K562 (cell line): ENCODE data around the gene ZNF213. TPM values are rescaled to one million over a fixed set of nuclear protein-coding genes. Genes with fewer than 3 reads are reported as not detected.

Experiments used
- ATAC-seq: fragments of 200-7000 bp; cut with Tn5 transposase; 3 replicates; pipeline ENCODE4 v1.9.1; 2020; ENCODE audit warnings: moderate library complexity
- BruUV-seq: library from RNA; stranded (reverse); fragments of 400-500 nt; replicated peaks from 2 replicates; lab custom pipeline; 2021; lab: Mats Ljungman, UMichigan
- CTCF ChIA-PET: fragments of 300-600 bp; formaldehyde crosslinking; extraction: SDS; loops from one replicate; lab custom pipeline; 2021; ENCODE audit warnings: low intra/inter-chr PET ratio; lab: Yijun Ruan, JAX
- POLR2A ChIA-PET: fragments of 300-600, 350-650 bp; sonication (Branson Sonifier 250); formaldehyde crosslinking; extraction: SDS; loops from one replicate; lab custom pipeline; 2021; ENCODE audit warnings: antibody characterized with exemption, inconsistent platforms; lab: Yijun Ruan, JAX
- DNase-seq, 4 experiments: peaks; one replicate each; pipeline versions ENCODE4 v3.0.0 to v3.0.0-alpha.2; 2011 to 2018; ENCODE audit warnings: low spot score in 3 of 4, mixed read lengths in 3 of 4; ENCODE audit errors: extremely low read depth in 1 of 4
- FAIRE-seq: peaks from 2 replicates; lab custom pipeline; 2011; peaks lifted over from hg19 to GRCh38; lab: Jason Lieb, UNC
- H2AFZ ChIP-seq: 2 replicates; pipeline ENCODE4 v1.6.0; 2011; ENCODE audit warnings: low read depth, low read length, control low read depth, inconsistent platforms
- H3K27ac ChIP-seq: fragments of 200-600 bp; 3 replicates; pipeline ENCODE4 v1.8.0; 2011; ENCODE audit warnings: low read depth, mild to moderate bottlenecking, control low read depth, inconsistent platforms, low read length, moderate library complexity, mixed read lengths; ENCODE audit errors: extremely low read depth
- H3K27me3 ChIP-seq, 2 experiments: fragments of 300-600 bp in 1 of 2; 2 replicates in 1 of 2; 3 replicates in 1 of 2; pipeline versions ENCODE4 v1.6.0 to v1.8.0; 2011; ENCODE audit warnings: inconsistent platforms in 2 of 2, low read length in 2 of 2, mild to moderate bottlenecking in 1 of 2, mixed read lengths in 1 of 2, moderate library complexity in 1 of 2; ENCODE audit not compliant: control insufficient read depth in 2 of 2, insufficient read depth in 2 of 2
- H3K36me3 ChIP-seq: fragments of 300-600 bp; 3 replicates; pipeline ENCODE4 v1.8.0; 2011; ENCODE audit warnings: mild to moderate bottlenecking, low read length, inconsistent platforms; ENCODE audit not compliant: control insufficient read depth, insufficient read depth
- H3K4me1 ChIP-seq, 2 experiments: fragments of 200-600 bp in 1 of 2; replicated peaks in 1 of 2; 2 replicates in 1 of 2; 3 replicates in 1 of 2; pipeline versions ENCODE4 v1.5.1 to v1.8.0; 2011; ENCODE audit warnings: inconsistent platforms in 2 of 2, low read length in 2 of 2, mild to moderate bottlenecking in 1 of 2, mixed read lengths in 1 of 2, moderate library complexity in 1 of 2; ENCODE audit not compliant: control insufficient read depth in 2 of 2, insufficient read depth in 2 of 2
- H3K4me2 ChIP-seq: 2 replicates; pipeline ENCODE4 v1.6.1; 2011; ENCODE audit warnings: low read length, control low read depth, inconsistent platforms, mixed read lengths; ENCODE audit not compliant: insufficient read depth
- H3K4me3 ChIP-seq: fragments of 200-600 bp; sonication (generic), shearing (Covaris generic); 2 replicates; pipeline ENCODE4 v1.5.1; 2016; ENCODE audit warnings: control low read depth, inconsistent platforms
- H3K79me2 ChIP-seq: fragments of 200-600 bp; 3 replicates; pipeline ENCODE4 v1.8.0; 2011; ENCODE audit warnings: low read length, inconsistent platforms; ENCODE audit not compliant: control insufficient read depth, insufficient read depth
- H3K9ac ChIP-seq, 2 experiments: 2 replicates each; pipeline versions ENCODE4 v1.6.0 to v1.6.1; 2011; ENCODE audit warnings: low read depth in 2 of 2, low read length in 2 of 2, control low read depth in 1 of 2, inconsistent platforms in 1 of 2, mild to moderate bottlenecking in 1 of 2, mixed read lengths in 1 of 2; ENCODE audit not compliant: insufficient read depth in 1 of 2
- H3K9me1 ChIP-seq: one replicate; pipeline ENCODE4 v1.6.0; 2011; ENCODE audit warnings: inconsistent platforms, mild to moderate bottlenecking, low read length, moderate library complexity; ENCODE audit not compliant: control insufficient read depth, insufficient read depth
- H3K9me3 ChIP-seq: replicated peaks from 2 replicates; pipeline ENCODE4 v1.5.1; 2011; ENCODE audit warnings: low read depth, low read length, inconsistent platforms; ENCODE audit not compliant: control insufficient read depth, insufficient read depth
- H4K20me1 ChIP-seq: replicated peaks from 2 replicates; pipeline ENCODE4 v1.6.1; 2011; ENCODE audit warnings: low read length, inconsistent platforms, mixed read lengths; ENCODE audit not compliant: control insufficient read depth, insufficient read depth
- DPF2 ChIP-seq: fragments of 450-650 bp; IDR thresholded peaks from 2 replicates; pipeline ENCODE4 v1.6.1; 2016
- FOXA1 ChIP-seq: fragments of 450-650 bp; IDR thresholded peaks from 2 replicates; pipeline ENCODE4 v1.6.1; 2016; ENCODE audit warnings: mild to moderate bottlenecking, borderline replicate concordance
- NFIC ChIP-seq: fragments of 450-650 bp; IDR thresholded peaks from 2 replicates; pipeline ENCODE4 v1.6.1; 2017; ENCODE audit warnings: mild to moderate bottlenecking, inconsistent platforms
- ZNF3 ChIP-seq: fragments of 250-450 bp; sonication (Bioruptor Pico); IDR thresholded peaks from 2 replicates; pipeline ENCODE4 v1.5.0; 2021; ENCODE audit warnings: mild to moderate bottlenecking, moderate library complexity
- WGBS: fragments of 100-300 bp; shearing (Covaris generic); methylation state at CpG from one replicate; pipeline ENCODE4 v1.1.6; 2016; ENCODE audit warnings: low coverage, mixed read lengths; ENCODE audit not compliant: insufficient coverage; ENCODE audit errors: missing lambda C conversion rate; 5-methylcytosine and 5-hydroxymethylcytosine counted together
- in situ Hi-C: fragments of 300-500 bp; cut with MboI; formaldehyde crosslinking; loops from 4 replicates; pipeline ENCODE4 v1.15.0; 2018; ENCODE audit warnings: inconsistent platforms, mixed read lengths
- intact Hi-C: fragments of 100-400 bp; cut with micrococcal nuclease; formaldehyde crosslinking; loops from 2 replicates; pipeline ENCODE4 v1.14.2; 2022
- polyA plus RNA-seq, 8 experiments: library from polyadenylated mRNA; depleted of rRNA in 4 of 8; stranded (reverse) in 5 of 8; unstranded in 3 of 8; fragments of >200 nt; fragmentation: Nextera tagmentation in 2 of 8; fragmentation: Illumina TruSeq in 1 of 8; extraction: Ambion mirVana in 2 of 8; extraction: Trizol in 1 of 8; gene quantifications; 2 replicates each; pipeline versions ENCODE4 v1.2.1 to v1.2.3, GENCODE V29; 2011 to 2014; ENCODE audit warnings: inconsistent platforms in 1 of 8, missing spikeins in 1 of 8
- total RNA-seq, 7 experiments: library from RNA; depleted of rRNA in 6 of 7; stranded (reverse); fragments of >200 nt in 6 of 7; fragmentation: Illumina TruSeq in 2 of 7; extraction: Trizol in 2 of 7; gene quantifications; 2 replicates each; pipeline versions ENCODE4 v1.2.1 to v1.2.3, GENCODE V29; 2011 to 2021; ENCODE audit warnings: low replicate concordance in 1 of 7
- TF ChIP-seq, protein P1 (sequence below), 3 experiments: IDR thresholded peaks in 2 of 3; conservative IDR thresholded peaks in 1 of 3; 2 replicates each; pipeline ENCODE4 v1.5.1; 2011 to 2012; ENCODE audit warnings: low read length in 3 of 3, mild to moderate bottlenecking in 3 of 3, control low read depth in 2 of 3, improper control_type of control experiment in 1 of 3, inconsistent platforms in 1 of 3, low read depth in 1 of 3, mixed read lengths in 1 of 3, moderate library complexity in 1 of 3; ENCODE audit not compliant: insufficient read depth in 2 of 3

The ZNF213 gene
- total and polyA plus RNA-seq, 9 of the 15 experiments (the other 6 are each of a cell fraction or from before 2014, with no cell fraction given) = 0.49 to 10.0 (median 1.8) TPM

- H3K36me3 ChIP-seq = peaks cover 21% of the 10 kb centered on the region; the same call in 2 of the 3 replicates
- TF ChIP-seq, protein P1, sequence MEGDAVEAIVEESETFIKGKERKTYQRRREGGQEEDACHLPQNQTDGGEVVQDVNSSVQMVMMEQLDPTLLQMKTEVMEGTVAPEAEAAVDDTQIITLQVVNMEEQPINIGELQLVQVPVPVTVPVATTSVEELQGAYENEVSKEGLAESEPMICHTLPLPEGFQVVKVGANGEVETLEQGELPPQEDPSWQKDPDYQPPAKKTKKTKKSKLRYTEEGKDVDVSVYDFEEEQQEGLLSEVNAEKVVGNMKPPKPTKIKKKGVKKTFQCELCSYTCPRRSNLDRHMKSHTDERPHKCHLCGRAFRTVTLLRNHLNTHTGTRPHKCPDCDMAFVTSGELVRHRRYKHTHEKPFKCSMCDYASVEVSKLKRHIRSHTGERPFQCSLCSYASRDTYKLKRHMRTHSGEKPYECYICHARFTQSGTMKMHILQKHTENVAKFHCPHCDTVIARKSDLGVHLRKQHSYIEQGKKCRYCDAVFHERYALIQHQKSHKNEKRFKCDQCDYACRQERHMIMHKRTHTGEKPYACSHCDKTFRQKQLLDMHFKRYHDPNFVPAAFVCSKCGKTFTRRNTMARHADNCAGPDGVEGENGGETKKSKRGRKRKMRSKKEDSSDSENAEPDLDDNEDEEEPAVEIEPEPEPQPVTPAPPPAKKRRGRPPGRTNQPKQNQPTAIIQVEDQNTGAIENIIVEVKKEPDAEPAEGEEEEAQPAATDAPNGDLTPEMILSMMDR (IDR thresholded peaks at IDR 0.05 in 2 of 3, conservative IDR thresholded peaks at IDR 0.05 in 1 of 3; ENCODE audit: insufficient read depth in 2 of 3, low read depth in 1 of 3, low read length in 3 of 3) = peak; percentile 28 to 39 (median 33); a peak in 5 of 6 replicates
- TF ChIP-seq ZNF3 (CRISPR knock-in tag) (no peak), FOXA1 (no peak), NFIC (peak; percentile 89), DPF2 (no peak)
- TF ChIP-seq, all 486 proteins: peak for 2
- Histone ChIP-seq H3K4me3 (no peak overlapping the region), H2AFZ (no peak overlapping the region), H3K9me1 (no peaks in the 10 kb centered on the region), H3K9ac (peak overlapping the region in 1 of 2 experiments; percentile 42; a peak in 1 of 4 replicates), H3K27ac (no peak overlapping the region), H4K20me1 (no peaks in the 10 kb centered on the region; the same call in 1 of the 2 replicates), H3K27me3 (no peaks in the 10 kb centered on the region), H3K9me3 (no peaks in the 10 kb centered on the region), H3K4me2 (no peak overlapping the region), H3K4me1 (peaks cover 9 to 37% of the 10 kb centered on the region in 2 experiments; a peak in 4 of 5 replicates), H3K79me2 (peaks cover 12% of the 10 kb centered on the region)
- peak in 1 of 4 experiments; percentile 29 for DNase-seq
- no TSS peak for BruUV-seq
- FAIRE-seq = no peak
- CTCF ChIA-PET = no interaction called here
- POLR2A ChIA-PET = interaction anchor here (0.6 to 0.7 kb wide), 2 partner anchors 13 to 113 kb away, joined by 3 read pairs; no protein-coding TSS in a partner anchor
- in situ Hi-C loops = no loop called here
- 59% methylated on average over 9 of the region's 14 CpGs for whole genome bisulfite sequencing
- ATAC-seq = no peak
- intact Hi-C loops = no loop called here
Measured at GRCh38 chr16:3115561-3115960, 19.3 kb upstream of the ZNF213 start.
